Mesothelial cell of epicardium (in vitro differentiated cells): ENCODE results near the gene HMCN1. TPM values are rescaled to one million over a fixed set of nuclear protein-coding genes. Genes with fewer than 3 reads are reported as not detected.
A peak's percentile ranks its signal among the peaks of the same experiment; 100 is the strongest.

Experiments used
- DNase-seq, 2 experiments: peaks; one replicate each; pipeline ENCODE4 v3.0.0; 2021; ENCODE audit warnings: low spot score in 2 of 2; ENCODE audit not compliant: unreplicated experiment in 2 of 2
- H3K27ac Mint-ChIP-seq: 2 replicates; pipeline ENCODE4 v1.8.0; 2021; ENCODE audit warnings: mixed read lengths
- H3K27me3 Mint-ChIP-seq: 2 replicates; pipeline ENCODE4 v1.8.0; 2021; ENCODE audit warnings: low read depth, mixed read lengths
- H3K36me3 Mint-ChIP-seq: 2 replicates; pipeline ENCODE4 v1.8.0; 2021; ENCODE audit warnings: mixed read lengths
- H3K4me1 Mint-ChIP-seq: 2 replicates; pipeline ENCODE4 v1.8.0; 2021; ENCODE audit warnings: mixed read lengths
- H3K4me3 Mint-ChIP-seq: 2 replicates; pipeline ENCODE4 v1.8.0; 2021; ENCODE audit warnings: mild to moderate bottlenecking, moderate library complexity, mixed read lengths
- H3K9me3 Mint-ChIP-seq: 2 replicates; pipeline ENCODE4 v1.8.0; 2021; ENCODE audit warnings: mixed read lengths
- total RNA-seq: library from RNA; stranded (reverse); gene quantifications from 3 replicates; pipeline ENCODE4 v1.2.1, GENCODE V29; 2021
- TF ChIP-seq, protein P1 (sequence below): fragments of 200-600 bp; sonication (generic); IDR thresholded peaks from one replicate; pipeline ENCODE4 v1.5.0; 2021; ENCODE audit warnings: antibody characterized with exemption; ENCODE audit not compliant: unreplicated experiment

HMCN1 gene
- total RNA-seq, 1 donor from 2014 or later = 48.8 TPM

DNA sequence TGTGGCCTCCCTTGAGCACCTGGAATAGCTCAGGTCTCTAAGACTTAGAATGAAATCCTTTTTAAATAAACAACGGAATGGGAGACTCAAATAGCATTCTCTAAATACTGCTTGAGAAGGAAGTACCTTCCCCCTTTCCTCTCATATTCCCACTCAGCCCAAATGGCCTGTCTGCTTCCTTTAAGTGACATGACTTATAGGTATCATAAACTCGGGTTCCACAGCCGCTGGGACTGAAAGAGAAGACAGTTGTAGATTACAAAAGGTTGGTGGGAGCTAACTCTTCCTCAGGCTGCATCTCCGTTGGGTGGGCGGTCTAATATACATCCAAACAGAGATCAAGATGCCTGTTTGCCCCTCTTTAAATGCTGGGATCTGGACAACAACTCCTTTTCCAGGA lies 1.2 kb upstream of the HMCN1 start:
- TF ChIP-seq, protein P1, sequence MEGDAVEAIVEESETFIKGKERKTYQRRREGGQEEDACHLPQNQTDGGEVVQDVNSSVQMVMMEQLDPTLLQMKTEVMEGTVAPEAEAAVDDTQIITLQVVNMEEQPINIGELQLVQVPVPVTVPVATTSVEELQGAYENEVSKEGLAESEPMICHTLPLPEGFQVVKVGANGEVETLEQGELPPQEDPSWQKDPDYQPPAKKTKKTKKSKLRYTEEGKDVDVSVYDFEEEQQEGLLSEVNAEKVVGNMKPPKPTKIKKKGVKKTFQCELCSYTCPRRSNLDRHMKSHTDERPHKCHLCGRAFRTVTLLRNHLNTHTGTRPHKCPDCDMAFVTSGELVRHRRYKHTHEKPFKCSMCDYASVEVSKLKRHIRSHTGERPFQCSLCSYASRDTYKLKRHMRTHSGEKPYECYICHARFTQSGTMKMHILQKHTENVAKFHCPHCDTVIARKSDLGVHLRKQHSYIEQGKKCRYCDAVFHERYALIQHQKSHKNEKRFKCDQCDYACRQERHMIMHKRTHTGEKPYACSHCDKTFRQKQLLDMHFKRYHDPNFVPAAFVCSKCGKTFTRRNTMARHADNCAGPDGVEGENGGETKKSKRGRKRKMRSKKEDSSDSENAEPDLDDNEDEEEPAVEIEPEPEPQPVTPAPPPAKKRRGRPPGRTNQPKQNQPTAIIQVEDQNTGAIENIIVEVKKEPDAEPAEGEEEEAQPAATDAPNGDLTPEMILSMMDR = no peak
- H3K27me3 Mint-ChIP-seq = no peaks in the 10 kb centered on the region
- peak overlapping the region; percentile 18 for H3K4me3 Mint-ChIP-seq
- H3K4me1 Mint-ChIP-seq = peaks cover 31% of the 10 kb centered on the region
- peak overlapping the region; percentile 60 for H3K27ac Mint-ChIP-seq
- peaks cover 4% of the 10 kb centered on the region for H3K36me3 Mint-ChIP-seq
- no peak for DNase-seq
- peaks cover 17% of the 10 kb centered on the region for H3K9me3 Mint-ChIP-seq

DNA sequence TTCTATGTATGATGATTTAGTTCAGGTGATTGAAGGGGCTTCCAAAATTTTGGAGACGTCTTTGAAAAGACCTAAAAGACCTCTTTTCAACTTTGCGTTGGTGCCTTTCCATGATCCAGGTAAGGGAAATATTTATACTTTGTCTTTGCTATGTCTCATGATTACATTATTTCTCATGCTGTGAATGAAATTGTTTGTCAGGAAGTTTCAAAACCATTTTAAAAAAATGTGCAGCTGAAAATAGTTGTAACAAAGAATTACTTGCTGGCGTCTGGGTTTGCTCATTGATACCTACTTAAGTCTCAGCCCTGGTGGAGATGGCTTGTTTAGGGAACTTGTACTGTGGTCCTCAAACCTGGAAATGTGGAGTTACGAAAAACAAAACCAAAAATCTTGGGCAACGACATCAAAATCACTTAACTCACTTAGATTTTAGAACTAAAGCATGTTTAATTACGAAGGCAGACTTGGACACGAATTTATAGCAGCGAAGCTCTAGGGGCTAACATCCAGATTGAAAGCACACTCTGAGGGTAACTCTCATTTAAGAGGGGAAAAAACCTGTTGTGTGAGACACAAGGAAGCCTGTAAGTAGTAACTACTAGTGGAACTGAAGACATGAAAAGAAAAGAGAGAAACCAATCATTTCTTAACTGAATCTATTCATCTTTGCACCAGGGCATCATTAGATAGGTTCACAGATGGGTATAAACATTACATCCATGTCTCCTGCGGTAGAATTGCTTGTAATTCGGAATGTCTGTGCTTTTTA lies 924 bp downstream of the HMCN1 start:
- peak overlapping the region; percentile 78 for H3K4me3 Mint-ChIP-seq
- peaks cover 14% of the 10 kb centered on the region for H3K36me3 Mint-ChIP-seq
- peaks cover 31% of the 10 kb centered on the region for H3K4me1 Mint-ChIP-seq
- H3K9me3 Mint-ChIP-seq = peaks cover 23% of the 10 kb centered on the region
- peak overlapping the region; percentile 87 for H3K27ac Mint-ChIP-seq
- no peaks in the 10 kb centered on the region for H3K27me3 Mint-ChIP-seq
- no peak for DNase-seq
- TF ChIP-seq, protein P1 = no peak

- DNase-seq = no peak
- Mint-ChIP-seq H3K27ac (peak overlapping the region; percentile 87), H3K27me3 (no peaks in the 10 kb centered on the region), H3K4me3 (peak overlapping the region; percentile 78), H3K36me3 (peaks cover 16% of the 10 kb centered on the region), H3K9me3 (peaks cover 25% of the 10 kb centered on the region), H3K4me1 (peaks cover 31% of the 10 kb centered on the region)
- TF ChIP-seq, protein P1 = no peak
These were observed 1.5 kb downstream of the HMCN1 start for GRCh38 chr1:185735701-185736064.

DNA sequence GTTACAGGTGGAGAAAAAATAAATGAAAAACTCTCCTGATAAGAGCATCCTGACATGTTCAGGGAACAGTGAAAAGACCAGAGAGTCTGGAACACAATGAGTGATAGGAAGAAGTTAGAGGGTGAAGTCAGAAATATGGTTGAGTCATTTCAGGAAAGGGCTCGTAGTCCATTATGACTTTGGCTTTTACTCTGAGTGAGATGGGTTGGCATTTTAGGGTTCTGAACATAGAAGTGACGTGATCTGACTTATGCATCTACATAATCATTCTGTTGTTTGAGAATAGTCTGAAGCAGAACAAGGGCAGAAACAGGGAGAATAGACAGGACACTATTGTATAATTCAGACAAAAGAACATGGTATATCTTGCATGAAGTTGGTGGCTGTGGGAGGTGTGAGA lies 5.8 kb downstream of the HMCN1 start:
- H3K27ac Mint-ChIP-seq = no peak overlapping the region

GRCh38 chr1:185741551-185741950 lies 7.4 kb downstream of the HMCN1 start:
- TF ChIP-seq, protein P1 = no peak
- no peak overlapping the region for H3K4me3 Mint-ChIP-seq
- no peaks in the 10 kb centered on the region for H3K27me3 Mint-ChIP-seq
- H3K36me3 Mint-ChIP-seq = peaks cover 17% of the 10 kb centered on the region
- DNase-seq = no peak
- peaks cover 20% of the 10 kb centered on the region for H3K9me3 Mint-ChIP-seq
- peaks cover 2% of the 10 kb centered on the region for H3K4me1 Mint-ChIP-seq
- H3K27ac Mint-ChIP-seq = no peak overlapping the region

More for the DNA sequence above, 5.8 kb downstream of the HMCN1 start:
- Mint-ChIP-seq H3K36me3 (peaks cover 14% of the 10 kb centered on the region), H3K4me3 (no peak overlapping the region), H3K9me3 (peaks cover 20% of the 10 kb centered on the region), H3K4me1 (peaks cover 16% of the 10 kb centered on the region), H3K27me3 (no peaks in the 10 kb centered on the region)
- TF ChIP-seq, protein P1 = no peak
- no peak for DNase-seq
